ENCODE measurements around the gene HSBP1L1. TPM values are rescaled to one million over a fixed set of nuclear protein-coding genes. Genes with fewer than 3 reads are reported as not detected.

Gene HSBP1L1
- total RNA-seq, 1 experiment from 2014 or later: 49.4 TPM

GRCh38 chr18:79950515-79951341 is 13.7 kb upstream of the HSBP1L1 start:
- no peak for DNase-seq (ENCODE audit: unreplicated experiment)
- Mint-ChIP-seq H3K27me3 (ENCODE audit: insufficient read depth, unreplicated experiment) (no peaks in the 10 kb centered on the region), H3K9me3 (ENCODE audit: unreplicated experiment) (no peaks in the 10 kb centered on the region), H3K4me1 (ENCODE audit: insufficient read depth, unreplicated experiment) (peaks cover 11% of the 10 kb centered on the region), H3K36me3 (ENCODE audit: insufficient read depth, unreplicated experiment) (peaks cover 14% of the 10 kb centered on the region), H3K27ac (ENCODE audit: low read depth, unreplicated experiment) (peak overlapping the region; percentile 42), H3K4me3 (ENCODE audit: unreplicated experiment) (peak overlapping the region; percentile 75)
- ChIA-PET CTCF (interaction anchor here (0.5 kb wide), 1 partner anchor 17 kb away, joined by 3 read pairs; no protein-coding TSS in a partner anchor), POLR2A (interaction anchor here (0.6 to 3.4 kb wide), 6 partner anchors 10 to 272 kb away, joined by 3 to 32 read pairs (median 8); partner anchors contain the start of genes HSBP1L1 and TXNL4A)
- no peak for TF ChIP-seq CTCF (IDR thresholded peaks at IDR 0.05; ENCODE audit: unreplicated experiment)
- intact Hi-C loops (cut with micrococcal nuclease): no loop called here
- BruUV-seq (replicated peaks): no TSS peak

- ChIA-PET POLR2A (interaction anchor here (0.7 to 3.4 kb wide), 12 partner anchors 9 to 273 kb away, joined by 3 to 32 read pairs (median 4); partner anchors contain the start of genes HSBP1L1 and TXNL4A), CTCF (interaction anchor here (0.5 to 1.2 kb wide), 6 partner anchors 8 to 224 kb away, joined by 3 to 7 read pairs (median 3); no protein-coding TSS in a partner anchor)
- peaks cover 13% of the 10 kb centered on the region for H3K36me3 Mint-ChIP-seq (ENCODE audit: insufficient read depth, unreplicated experiment)
- H3K27me3 Mint-ChIP-seq (ENCODE audit: insufficient read depth, unreplicated experiment): no peaks in the 10 kb centered on the region
- TF ChIP-seq CTCF (IDR thresholded peaks at IDR 0.05; ENCODE audit: unreplicated experiment): no peak
- peak; percentile 78 for DNase-seq (ENCODE audit: unreplicated experiment)
- no peaks in the 10 kb centered on the region for H3K9me3 Mint-ChIP-seq (ENCODE audit: unreplicated experiment)
- peak within 1 kb of the TSS; percentile 75 for H3K4me3 Mint-ChIP-seq (ENCODE audit: unreplicated experiment)
- peaks cover 11% of the 10 kb centered on the region for H3K4me1 Mint-ChIP-seq (ENCODE audit: insufficient read depth, unreplicated experiment)
- BruUV-seq (replicated peaks): no TSS peak
- peak within 1 kb of the TSS; percentile 42 for H3K27ac Mint-ChIP-seq (ENCODE audit: low read depth, unreplicated experiment)
- intact Hi-C loops (cut with micrococcal nuclease): no loop called here
These were observed 12.6 kb upstream of the HSBP1L1 start, which contains the start of gene SLC66A2 for GRCh38 chr18:79951545-79952455. SLC66A2 (minus strand) TSS chr18:79951653; CDS start chr18:79950926, 727 bp downstream.

- H3K4me1 Mint-ChIP-seq (ENCODE audit: insufficient read depth, unreplicated experiment): peaks cover 16% of the 10 kb centered on the region
- H3K36me3 Mint-ChIP-seq (ENCODE audit: insufficient read depth, unreplicated experiment): peaks cover 8% of the 10 kb centered on the region
- no peak for TF ChIP-seq CTCF (IDR thresholded peaks at IDR 0.05; ENCODE audit: unreplicated experiment)
- H3K9me3 Mint-ChIP-seq (ENCODE audit: unreplicated experiment): no peaks in the 10 kb centered on the region
- DNase-seq (ENCODE audit: unreplicated experiment): no peak
- POLR2A ChIA-PET: interaction anchor here (0.7 to 3.4 kb wide), 10 partner anchors 9 to 272 kb away, joined by 3 to 32 read pairs (median 4); partner anchors contain the start of genes HSBP1L1 and TXNL4A
- no peak overlapping the region for H3K27ac Mint-ChIP-seq (ENCODE audit: low read depth, unreplicated experiment)
- CTCF ChIA-PET: interaction anchor here (0.6 to 1.2 kb wide), 4 partner anchors 7 to 219 kb away, joined by 3 to 7 read pairs (median 3); no protein-coding TSS in a partner anchor
- intact Hi-C loops (cut with micrococcal nuclease): no loop called here
- no TSS peak for BruUV-seq (replicated peaks)
- H3K27me3 Mint-ChIP-seq (ENCODE audit: insufficient read depth, unreplicated experiment): no peaks in the 10 kb centered on the region
- H3K4me3 Mint-ChIP-seq (ENCODE audit: unreplicated experiment): peak overlapping the region; percentile 56
These were observed 11.9 kb upstream of the HSBP1L1 start for GRCh38 chr18:79952456-79952995.

All from MCF 10A (cell line).